Measurements from ENCODE around the gene MDM2.

The MDM2 gene

GRCh38 chr12:68791897-68792481 lies 16.0 kb upstream of the MDM2 start:
- H3K27ac ChIP-seq, result no peak overlapping the region
- TF ChIP-seq ZFX (IDR thresholded peaks at IDR 0.05) (no peak), CTCF (conservative IDR thresholded peaks at IDR 0.05) (no peak)

DNA sequence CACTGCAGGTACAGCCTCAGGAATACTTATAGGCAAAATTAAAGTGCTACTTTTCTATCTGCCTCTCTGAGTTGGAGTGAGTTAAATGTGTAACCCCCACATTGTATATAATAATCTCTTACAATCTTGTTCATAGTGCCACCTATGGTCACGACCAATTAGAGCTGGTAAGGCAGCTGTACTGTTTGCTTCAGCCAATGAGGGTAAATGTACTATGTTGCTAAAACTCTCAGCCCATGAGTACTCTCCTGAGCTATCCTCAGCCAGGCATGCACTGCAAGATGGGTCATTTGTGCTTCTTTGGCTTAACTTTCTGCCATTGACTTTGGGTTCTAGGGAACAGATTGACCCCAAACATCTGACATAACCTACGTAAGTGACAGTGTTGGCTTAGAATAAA lies 15.0 kb upstream of the MDM2 start:
- TF ChIP-seq ZFX (IDR thresholded peaks at IDR 0.05) (no peak), CTCF (conservative IDR thresholded peaks at IDR 0.05) (no peak)
- no peak overlapping the region for H3K27ac ChIP-seq

- no peak overlapping the region for H3K27ac ChIP-seq
- TF ChIP-seq CTCF (conservative IDR thresholded peaks at IDR 0.05), result no peak
- no peak for TF ChIP-seq ZFX (IDR thresholded peaks at IDR 0.05)
Measured at GRCh38 chr12:68793436-68793835, 14.5 kb upstream of the MDM2 start.

- no peak overlapping the region for H3K27ac ChIP-seq
- TF ChIP-seq CTCF (conservative IDR thresholded peaks at IDR 0.05) (no peak), ZFX (IDR thresholded peaks at IDR 0.05) (no peak)
Measured at GRCh38 chr12:68793975-68794652, 13.9 kb upstream of the MDM2 start.

- H3K27ac ChIP-seq, result no peak overlapping the region
- TF ChIP-seq ZFX (IDR thresholded peaks at IDR 0.05), result no peak
- no peak for TF ChIP-seq CTCF (conservative IDR thresholded peaks at IDR 0.05)
Measured at GRCh38 chr12:68794653-68795251, 13.2 kb upstream of the MDM2 start.

- no peak overlapping the region for H3K27ac ChIP-seq
- TF ChIP-seq CTCF (conservative IDR thresholded peaks at IDR 0.05), result no peak
- no peak for TF ChIP-seq ZFX (IDR thresholded peaks at IDR 0.05)
Measured at GRCh38 chr12:68796399-68796798, 11.6 kb upstream of the MDM2 start.

GRCh38 chr12:68798882-68799234 lies 9.1 kb upstream of the MDM2 start:
- no peak overlapping the region for H3K27ac ChIP-seq
- no peak for TF ChIP-seq ZFX (IDR thresholded peaks at IDR 0.05)
- no peak for TF ChIP-seq CTCF (conservative IDR thresholded peaks at IDR 0.05)

Data from C4-2B (cell line).